Measurements from ENCODE around the gene RETREG3. TPM values are rescaled to one million over a fixed set of nuclear protein-coding genes. Genes with fewer than 3 reads are reported as not detected.
"Not testable (repeated sequence)": the region's sequence is repeated elsewhere in the genome, so short reads cannot be mapped to it uniquely, and the experiment has no call there.

RETREG3 gene
- total and polyA plus RNA-seq, 8 donors: 28.8 to 78.0 (median 41.4) TPM

DNA sequence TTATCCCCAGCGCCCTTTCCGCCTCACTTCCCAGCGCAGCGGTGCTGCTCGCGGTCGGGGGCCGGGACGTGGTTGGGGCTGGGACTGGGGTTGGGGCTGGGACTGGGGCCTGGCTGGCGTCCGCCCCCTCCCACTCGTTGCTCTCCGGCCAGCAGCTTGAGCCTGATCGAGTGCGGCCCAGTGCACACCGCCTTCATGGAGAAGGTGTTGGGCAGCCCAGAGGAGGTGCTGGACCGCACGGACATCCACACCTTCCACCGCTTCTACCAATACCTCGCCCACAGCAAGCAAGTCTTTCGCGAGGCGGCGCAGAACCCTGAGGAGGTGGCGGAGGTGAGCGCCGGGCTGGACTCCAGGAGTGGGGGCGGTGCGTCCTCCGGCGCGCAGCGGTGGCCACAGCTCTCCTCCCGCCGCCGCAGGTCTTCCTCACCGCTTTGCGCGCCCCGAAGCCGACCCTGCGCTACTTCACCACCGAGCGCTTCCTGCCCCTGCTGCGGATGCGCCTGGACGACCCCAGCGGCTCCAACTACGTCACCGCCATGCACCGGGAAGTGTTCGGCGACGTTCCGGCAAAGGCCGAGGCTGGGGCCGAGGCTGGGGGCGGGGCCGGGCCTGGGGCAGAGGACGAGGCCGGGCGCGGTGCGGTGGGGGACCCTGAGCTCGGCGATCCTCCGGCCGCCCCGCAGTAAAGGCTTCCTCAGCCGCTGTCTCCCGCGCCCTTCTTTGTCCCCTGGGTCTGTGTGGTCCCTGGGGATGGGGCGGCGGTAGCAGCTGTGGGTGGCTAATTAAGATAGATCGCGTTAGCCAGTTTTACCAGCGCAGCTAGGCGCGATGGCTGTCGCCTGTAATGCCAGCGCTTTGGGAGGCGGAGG, 54.7 kb downstream of the RETREG3 start:
- intact Hi-C loops (cut with DNase I): no loop called here
- WGBS, 2 donors: 1% methylated on average over 62 to 82 of the region's 82 CpGs
- Histone ChIP-seq H3K9me3 (no peaks in the 10 kb centered on the region), H3K4me1 (peaks cover 0 to 6% (median 0%) of the 10 kb centered on the region in 3 donors), H3K4me3 (peak overlapping the region; percentile 35 to 77 (median 74)), H3K36me3 (no peaks in the 10 kb centered on the region), H3K27me3 (no peaks in the 10 kb centered on the region), H3K27ac (peak overlapping the region; percentile 80 to 87 (median 84))
- DNase-seq: peak; percentile 81 to 93 (median 88)
- peak; percentile 92 to 96 (median 95) for ATAC-seq
- no peak for FAIRE-seq
- TF ChIP-seq, protein P1, sequence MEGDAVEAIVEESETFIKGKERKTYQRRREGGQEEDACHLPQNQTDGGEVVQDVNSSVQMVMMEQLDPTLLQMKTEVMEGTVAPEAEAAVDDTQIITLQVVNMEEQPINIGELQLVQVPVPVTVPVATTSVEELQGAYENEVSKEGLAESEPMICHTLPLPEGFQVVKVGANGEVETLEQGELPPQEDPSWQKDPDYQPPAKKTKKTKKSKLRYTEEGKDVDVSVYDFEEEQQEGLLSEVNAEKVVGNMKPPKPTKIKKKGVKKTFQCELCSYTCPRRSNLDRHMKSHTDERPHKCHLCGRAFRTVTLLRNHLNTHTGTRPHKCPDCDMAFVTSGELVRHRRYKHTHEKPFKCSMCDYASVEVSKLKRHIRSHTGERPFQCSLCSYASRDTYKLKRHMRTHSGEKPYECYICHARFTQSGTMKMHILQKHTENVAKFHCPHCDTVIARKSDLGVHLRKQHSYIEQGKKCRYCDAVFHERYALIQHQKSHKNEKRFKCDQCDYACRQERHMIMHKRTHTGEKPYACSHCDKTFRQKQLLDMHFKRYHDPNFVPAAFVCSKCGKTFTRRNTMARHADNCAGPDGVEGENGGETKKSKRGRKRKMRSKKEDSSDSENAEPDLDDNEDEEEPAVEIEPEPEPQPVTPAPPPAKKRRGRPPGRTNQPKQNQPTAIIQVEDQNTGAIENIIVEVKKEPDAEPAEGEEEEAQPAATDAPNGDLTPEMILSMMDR (IDR thresholded peaks at IDR 0.05): no peak

GRCh38 chr17:42553866-42554249, 55.3 kb downstream of the RETREG3 start:
- Histone ChIP-seq H3K4me1 (peaks cover 0 to 6% (median 0%) of the 10 kb centered on the region in 3 donors), H3K4me3 (peak overlapping the region; percentile 35 to 77 (median 74)), H3K9me3 (no peaks in the 10 kb centered on the region), H3K27ac (peak overlapping the region in 3 of 4 donors; percentile 80 to 85 (median 83)), H3K36me3 (no peaks in the 10 kb centered on the region), H3K27me3 (no peaks in the 10 kb centered on the region)
- WGBS, 2 donors: 28 to 30% methylated on average over 16 of the region's 16 CpGs
- TF ChIP-seq, protein P1 (IDR thresholded peaks at IDR 0.05): no peak
- ATAC-seq: peak; percentile 35 to 52 (median 44)
- intact Hi-C loops (cut with DNase I): no loop called here
- FAIRE-seq: no peak
- DNase-seq: peak in 2 of 6 donors; percentile 41 to 76

DNA sequence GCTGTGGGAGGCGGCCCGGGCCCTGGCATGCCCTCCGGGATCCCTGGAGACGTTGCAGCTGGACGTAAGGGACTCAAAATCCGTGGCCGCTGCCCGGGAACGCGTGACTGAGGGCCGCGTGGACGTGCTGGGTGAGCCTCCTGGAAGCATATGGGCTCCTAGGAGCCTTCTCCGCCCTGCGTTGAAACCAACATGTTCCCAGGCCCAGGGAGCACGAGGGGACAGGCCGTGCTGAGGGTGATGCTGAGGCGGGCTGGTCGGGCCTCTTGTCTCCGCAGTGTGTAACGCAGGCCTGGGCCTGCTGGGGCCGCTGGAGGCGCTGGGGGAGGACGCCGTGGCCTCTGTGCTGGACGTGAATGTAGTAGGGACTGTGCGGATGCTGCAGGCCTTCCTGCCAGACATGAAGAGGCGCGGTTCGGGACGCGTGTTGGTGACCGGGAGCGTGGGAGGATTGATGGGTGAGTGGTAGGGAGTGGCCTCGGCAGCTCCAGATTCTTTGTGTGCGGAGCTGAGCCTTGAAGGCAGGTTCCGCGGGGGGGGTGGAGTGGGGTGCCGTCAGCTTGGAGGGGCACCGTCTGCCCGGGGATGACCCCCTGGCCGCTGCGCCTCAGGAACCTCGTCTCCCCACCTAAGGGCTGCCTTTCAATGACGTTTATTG, 55.9 kb downstream of the RETREG3 start:
- FAIRE-seq (no peak), ATAC-seq (peak in 1 of 4 donors; percentile 1), DNase-seq (peak in 1 of 6 donors; percentile 81)
- intact Hi-C loops (cut with DNase I): no loop called here
- H3K9me3 ChIP-seq: no peaks in the 10 kb centered on the region
- no peaks in the 10 kb centered on the region for H3K36me3 ChIP-seq
- WGBS, 2 donors: 79 to 80% methylated on average over 43 to 45 of the region's 45 CpGs
- TF ChIP-seq, protein P1 (IDR thresholded peaks at IDR 0.05): no peak
- no peaks in the 10 kb centered on the region for H3K27me3 ChIP-seq
- H3K4me3 ChIP-seq: peak overlapping the region in 2 of 4 donors; percentile 70 to 77
- H3K27ac ChIP-seq: no peak overlapping the region
- H3K4me1 ChIP-seq: peaks cover 0 to 6% (median 0%) of the 10 kb centered on the region in 3 donors

DNA sequence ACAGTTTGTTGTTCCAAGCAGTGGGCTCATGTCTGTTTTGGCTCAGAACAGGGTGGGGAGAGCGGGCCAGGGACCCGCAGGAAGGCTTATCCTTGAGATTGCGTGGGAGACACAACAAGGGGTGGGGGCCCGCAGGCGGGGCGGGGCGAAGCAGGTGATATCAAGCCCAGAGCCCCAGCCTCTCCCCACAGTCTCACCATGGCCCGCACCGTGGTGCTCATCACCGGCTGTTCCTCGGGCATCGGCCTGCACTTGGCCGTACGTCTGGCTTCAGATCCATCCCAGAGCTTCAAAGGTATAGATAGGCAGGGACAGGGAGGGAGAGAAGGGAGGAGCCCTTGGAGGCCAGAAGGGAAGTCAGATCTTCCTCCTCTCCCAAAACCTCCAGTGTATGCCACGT, 56.4 kb downstream of the RETREG3 start, which contains the start of gene HSD17B1:
Gene HSD17B1 (plus strand): TSS at position 188 of the 400 bp plus-strand sequence. CDS start 11 bp downstream, at position 199.
- WGBS, 2 donors: 85 to 92% methylated on average over 14 to 15 of the region's 15 CpGs
- DNase-seq; H3K9me3 ChIP-seq; H3K27me3 ChIP-seq; H3K27ac ChIP-seq; ATAC-seq; intact Hi-C loops (cut with DNase I); H3K4me1 ChIP-seq; FAIRE-seq; H3K36me3 ChIP-seq: not testable (repeated sequence)
- peak within 1 kb of the TSS in 2 of 4 donors; percentile 70 to 77 for H3K4me3 ChIP-seq

DNA sequence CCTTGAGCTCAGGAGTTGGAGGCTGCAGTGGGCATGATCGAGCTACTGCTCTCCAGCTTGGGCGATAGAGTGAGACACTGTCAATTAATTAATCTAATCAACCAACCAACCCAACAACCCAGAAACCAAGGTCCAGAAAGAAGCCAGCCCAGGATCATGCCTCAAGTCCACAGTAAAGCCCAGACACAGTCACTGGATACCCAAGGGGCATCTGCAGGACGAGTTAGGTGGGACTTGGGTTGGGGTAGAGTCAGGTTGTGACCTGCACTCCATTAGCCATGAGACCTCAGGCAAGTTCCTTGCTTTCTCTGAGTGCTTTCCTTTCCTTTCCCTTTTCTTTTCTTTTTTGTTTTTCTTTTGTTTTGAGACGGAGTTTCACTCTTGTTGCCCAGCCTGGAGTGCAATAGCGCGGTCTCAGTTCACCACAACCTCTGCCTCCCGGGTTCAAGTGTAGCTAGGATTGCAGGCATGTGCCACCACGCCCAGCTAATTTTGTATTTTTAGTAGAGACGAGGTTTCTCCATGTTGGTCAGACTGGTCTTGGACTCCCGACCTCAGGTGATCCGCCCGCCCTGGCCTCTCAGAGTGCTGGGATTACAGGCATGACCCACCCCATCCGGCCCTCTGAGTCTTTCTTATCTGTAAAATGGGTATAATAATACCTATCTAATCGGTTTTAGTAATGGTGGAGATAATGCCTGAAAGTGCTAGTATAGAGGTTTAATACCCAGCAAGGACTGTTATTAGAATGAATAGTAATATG, 60.0 kb downstream of the RETREG3 start:
- TF ChIP-seq, protein P1 (IDR thresholded peaks at IDR 0.05): no peak
- H3K4me1 ChIP-seq: peaks cover 0 to 3% (median 3%) of the 10 kb centered on the region in 3 donors
- FAIRE-seq (no peak), DNase-seq (no peak), ATAC-seq (no peak)
- no peaks in the 10 kb centered on the region for H3K27me3 ChIP-seq
- no peak overlapping the region for H3K27ac ChIP-seq
- 65 to 68% methylated on average over 14 of the region's 14 CpGs for WGBS, 2 donors
- no peak overlapping the region for H3K4me3 ChIP-seq
- no peaks in the 10 kb centered on the region for H3K36me3 ChIP-seq
- intact Hi-C loops (cut with DNase I): no loop called here
- no peaks in the 10 kb centered on the region for H3K9me3 ChIP-seq
